22Rv1 (cell line): ENCODE results near the gene LATS2.
"Not testable (repeated sequence)": the region's sequence is repeated elsewhere in the genome, so short reads cannot be mapped to it uniquely, and the experiment has no call there.

ENCODE experiments used
- H3K27ac ChIP-seq: fragments of 450-650 bp; 2 replicates; pipeline ENCODE4 v1.5.1; 2017
- ZFX ChIP-seq: fragments of 450-650 bp; IDR thresholded peaks from 2 replicates; pipeline ENCODE4 v1.6.1; 2017; ENCODE audit warnings: antibody characterized with exemption, borderline replicate concordance
- TF ChIP-seq, protein P1 (sequence below): fragments of 450-650 bp; IDR thresholded peaks from 2 replicates; pipeline ENCODE4 v1.5.1; 2017; ENCODE audit warnings: mild to moderate bottlenecking

The LATS2 gene

GRCh38 chr13:20973886-20974425 is 87.4 kb downstream of the LATS2 start:
- TF ChIP-seq ZFX: no peak
- TF ChIP-seq, protein P1, sequence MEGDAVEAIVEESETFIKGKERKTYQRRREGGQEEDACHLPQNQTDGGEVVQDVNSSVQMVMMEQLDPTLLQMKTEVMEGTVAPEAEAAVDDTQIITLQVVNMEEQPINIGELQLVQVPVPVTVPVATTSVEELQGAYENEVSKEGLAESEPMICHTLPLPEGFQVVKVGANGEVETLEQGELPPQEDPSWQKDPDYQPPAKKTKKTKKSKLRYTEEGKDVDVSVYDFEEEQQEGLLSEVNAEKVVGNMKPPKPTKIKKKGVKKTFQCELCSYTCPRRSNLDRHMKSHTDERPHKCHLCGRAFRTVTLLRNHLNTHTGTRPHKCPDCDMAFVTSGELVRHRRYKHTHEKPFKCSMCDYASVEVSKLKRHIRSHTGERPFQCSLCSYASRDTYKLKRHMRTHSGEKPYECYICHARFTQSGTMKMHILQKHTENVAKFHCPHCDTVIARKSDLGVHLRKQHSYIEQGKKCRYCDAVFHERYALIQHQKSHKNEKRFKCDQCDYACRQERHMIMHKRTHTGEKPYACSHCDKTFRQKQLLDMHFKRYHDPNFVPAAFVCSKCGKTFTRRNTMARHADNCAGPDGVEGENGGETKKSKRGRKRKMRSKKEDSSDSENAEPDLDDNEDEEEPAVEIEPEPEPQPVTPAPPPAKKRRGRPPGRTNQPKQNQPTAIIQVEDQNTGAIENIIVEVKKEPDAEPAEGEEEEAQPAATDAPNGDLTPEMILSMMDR: no peak

DNA sequence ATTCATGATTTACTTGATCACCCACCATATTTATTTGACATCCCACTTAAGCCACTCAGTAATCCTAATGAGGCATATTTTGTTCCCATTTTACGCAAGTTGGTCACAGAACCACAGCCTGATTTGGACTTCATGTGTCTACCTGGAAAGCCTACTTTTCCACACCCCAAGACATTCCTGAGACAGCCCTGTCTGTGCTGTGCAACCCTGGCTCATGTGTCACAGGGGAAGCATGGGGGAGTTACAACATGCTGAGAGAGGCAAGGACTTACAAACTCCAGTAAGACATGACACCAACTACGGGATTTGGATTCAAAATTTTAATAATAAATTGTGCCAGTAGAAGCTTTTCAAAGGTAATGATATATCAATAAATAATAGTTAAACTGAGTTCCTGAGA is 88.7 kb downstream of the LATS2 start:
- no peak overlapping the region for H3K27ac ChIP-seq
- TF ChIP-seq, protein P1: no peak
- no peak for TF ChIP-seq ZFX

More at GRCh38 chr13:20973886-20974425, 87.4 kb downstream of the LATS2 start:
- no peak overlapping the region for H3K27ac ChIP-seq

DNA sequence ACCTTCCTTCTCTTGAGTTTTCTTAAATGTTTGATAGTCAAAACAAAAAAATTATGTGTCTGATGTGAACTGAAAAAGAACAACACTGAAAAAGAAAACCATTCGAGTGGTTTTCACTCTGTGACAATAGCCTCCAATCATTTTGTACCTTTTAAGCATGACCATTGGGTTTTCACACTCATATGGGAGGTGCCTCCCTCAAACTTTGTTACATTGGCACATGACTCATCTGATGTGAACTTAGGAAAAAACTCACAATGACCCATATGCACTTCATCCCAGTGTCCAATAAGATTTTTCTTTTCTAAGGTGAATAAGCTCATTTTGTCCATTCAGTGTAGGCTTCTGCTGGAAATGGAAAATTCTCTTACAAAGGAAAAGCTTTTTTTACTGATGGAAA is 92.2 kb downstream of the LATS2 start:
- no peak overlapping the region for H3K27ac ChIP-seq
- no peak for TF ChIP-seq ZFX
- TF ChIP-seq, protein P1: no peak

DNA sequence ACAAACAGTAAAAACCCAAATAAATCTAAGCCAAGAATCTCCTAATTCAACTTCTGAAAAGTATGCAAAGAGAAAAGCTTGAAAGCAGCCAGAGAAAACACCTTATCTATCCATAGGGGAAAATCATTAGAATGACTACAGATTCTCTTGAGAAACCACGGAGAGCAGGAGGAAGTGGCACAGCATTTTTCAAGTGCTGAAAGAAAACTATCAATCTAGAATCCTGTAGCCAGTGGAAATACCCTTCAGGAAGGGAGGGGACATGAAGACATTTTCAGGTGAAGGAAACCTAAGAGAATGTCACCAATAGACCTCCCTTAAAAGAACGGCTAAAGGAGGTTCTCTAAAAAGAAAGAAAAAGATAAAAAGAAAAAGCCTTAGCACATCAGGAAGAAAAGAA is 92.6 kb downstream of the LATS2 start:
- no peak overlapping the region for H3K27ac ChIP-seq
- no peak for TF ChIP-seq ZFX
- TF ChIP-seq, protein P1: no peak

GRCh38 chr13:20967340-20967739 is 94.0 kb downstream of the LATS2 start:
- TF ChIP-seq ZFX: no peak
- TF ChIP-seq, protein P1: no peak
- no peak overlapping the region for H3K27ac ChIP-seq

GRCh38 chr13:20964904-20965303 is 96.5 kb downstream of the LATS2 start:
- no peak for TF ChIP-seq ZFX
- TF ChIP-seq, protein P1: no peak
- no peak overlapping the region for H3K27ac ChIP-seq

- not testable (repeated sequence) for H3K27ac ChIP-seq
Measured at GRCh38 chr13:20961663-20962062, 99.7 kb downstream of the LATS2 start.
